Measurements from ENCODE around the gene TMPRSS4.

DNA sequence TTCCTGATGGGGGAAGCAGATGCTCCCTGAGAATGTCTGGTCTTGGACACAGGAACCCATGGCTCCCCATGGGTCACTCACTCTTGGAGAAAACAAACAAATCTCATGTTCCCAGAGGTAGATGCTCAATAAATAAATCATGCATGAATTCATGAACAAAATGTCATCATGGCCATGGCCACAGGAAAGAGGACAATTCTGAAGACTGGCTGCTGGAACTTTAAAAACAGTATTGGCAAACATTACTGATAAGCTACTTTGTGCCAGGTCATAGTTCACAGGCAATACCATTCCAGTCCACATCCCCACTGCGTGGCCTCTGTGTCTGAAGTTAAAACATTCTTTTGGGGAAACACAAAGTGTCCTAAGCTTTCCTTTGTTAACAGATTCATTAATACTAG is 19.1 kb downstream of the TMPRSS4 start:
- TF ChIP-seq, protein P1, sequence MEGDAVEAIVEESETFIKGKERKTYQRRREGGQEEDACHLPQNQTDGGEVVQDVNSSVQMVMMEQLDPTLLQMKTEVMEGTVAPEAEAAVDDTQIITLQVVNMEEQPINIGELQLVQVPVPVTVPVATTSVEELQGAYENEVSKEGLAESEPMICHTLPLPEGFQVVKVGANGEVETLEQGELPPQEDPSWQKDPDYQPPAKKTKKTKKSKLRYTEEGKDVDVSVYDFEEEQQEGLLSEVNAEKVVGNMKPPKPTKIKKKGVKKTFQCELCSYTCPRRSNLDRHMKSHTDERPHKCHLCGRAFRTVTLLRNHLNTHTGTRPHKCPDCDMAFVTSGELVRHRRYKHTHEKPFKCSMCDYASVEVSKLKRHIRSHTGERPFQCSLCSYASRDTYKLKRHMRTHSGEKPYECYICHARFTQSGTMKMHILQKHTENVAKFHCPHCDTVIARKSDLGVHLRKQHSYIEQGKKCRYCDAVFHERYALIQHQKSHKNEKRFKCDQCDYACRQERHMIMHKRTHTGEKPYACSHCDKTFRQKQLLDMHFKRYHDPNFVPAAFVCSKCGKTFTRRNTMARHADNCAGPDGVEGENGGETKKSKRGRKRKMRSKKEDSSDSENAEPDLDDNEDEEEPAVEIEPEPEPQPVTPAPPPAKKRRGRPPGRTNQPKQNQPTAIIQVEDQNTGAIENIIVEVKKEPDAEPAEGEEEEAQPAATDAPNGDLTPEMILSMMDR (IDR thresholded peaks at IDR 0.05), result no peak
- TF ChIP-seq POLR2A (IDR thresholded peaks at IDR 0.05), result no peak

All from right lobe of liver (tissue), 4 donors.